Tibial artery (tissue), 4 donors: ENCODE measurements around the gene BBIP1.

ENCODE experiments used
- DNase-seq, 2 donors: peaks; one replicate each; pipeline ENCODE4 v3.0.0-alpha.2; 2019
- H3K27ac ChIP-seq, 2 donors: fragments of 200-600 bp; sonication (generic) in 1 of 2; 1 replicate in 1 of 2; 2 replicates in 1 of 2; pipeline ENCODE4 v1.5.1; 2018 to 2019; ENCODE audit warnings: mild to moderate bottlenecking in 1 of 2
- H3K27me3 ChIP-seq, 2 donors: fragments of 200-600 bp; sonication (generic) in 1 of 2; one replicate each; pipeline versions ENCODE4 v1.5.1 to v1.6.0; 2016 to 2019
- H3K36me3 ChIP-seq, 3 donors: fragments of 200-600 bp; sonication (generic) in 2 of 3; one replicate each; pipeline ENCODE4 v1.5.1; 2016 to 2019; ENCODE audit warnings: mild to moderate bottlenecking in 2 of 3
- H3K4me1 ChIP-seq, 4 donors: fragments of 200-600 bp; sonication (generic) in 2 of 4; 1 replicate in 3 of 4; 2 replicates in 1 of 4; pipeline ENCODE4 v1.5.1; 2016 to 2019
- H3K4me3 ChIP-seq, 2 donors: fragments of 200-600 bp; sonication (generic) in 1 of 2; 1 replicate in 1 of 2; 2 replicates in 1 of 2; pipeline ENCODE4 v1.5.1; 2018 to 2019; ENCODE audit warnings: mild to moderate bottlenecking in 2 of 2
- H3K9me3 ChIP-seq, 3 donors: fragments of 200-600 bp; sonication (generic) in 1 of 3; one replicate each; pipeline ENCODE4 v1.5.1; 2016 to 2019
- CTCF ChIP-seq, 2 experiments: fragments of 200-600 bp in 1 of 2; fragments of 450-650 bp in 1 of 2; IDR thresholded peaks; one replicate each; pipeline ENCODE4 v1.5.1; 2017 to 2019; ENCODE audit warnings: antibody characterized with exemption in 2 of 2, mild to moderate bottlenecking in 1 of 2, moderate library complexity in 1 of 2
- intact Hi-C: fragments of 100-400 bp; cut with DNase I; formaldehyde crosslinking; loops from one replicate; pipeline ENCODE4 v1.15.0; 2023; ENCODE audit warnings: low total_unique reads

BBIP1 gene

GRCh38 chr10:110864662-110865140 is 54.3 kb downstream of the BBIP1 start:
- H3K9me3 ChIP-seq: no peaks in the 10 kb centered on the region
- no peak for TF ChIP-seq CTCF (IDR thresholded peaks at IDR 0.05)
- H3K27me3 ChIP-seq: no peaks in the 10 kb centered on the region
- DNase-seq: no peak
- intact Hi-C loops: no loop called here
- peak overlapping the region; percentile 14 to 45 for H3K27ac ChIP-seq
- H3K36me3 ChIP-seq: no peaks in the 10 kb centered on the region
- H3K4me1 ChIP-seq: peaks cover 4 to 44% (median 19%) of the 10 kb centered on the region in 4 donors
- H3K4me3 ChIP-seq: no peak overlapping the region

- Histone ChIP-seq H3K4me1 (peaks cover 4 to 48% (median 23%) of the 10 kb centered on the region in 4 donors), H3K27ac (no peak overlapping the region), H3K9me3 (no peaks in the 10 kb centered on the region), H3K4me3 (no peak overlapping the region), H3K36me3 (no peaks in the 10 kb centered on the region), H3K27me3 (no peaks in the 10 kb centered on the region)
- intact Hi-C loops: no loop called here
- no peak for TF ChIP-seq CTCF (IDR thresholded peaks at IDR 0.05)
- no peak for DNase-seq
These were observed 55.0 kb downstream of the BBIP1 start for GRCh38 chr10:110863956-110864355.

- no peak for DNase-seq
- Histone ChIP-seq H3K4me3 (no peak overlapping the region), H3K27ac (no peak overlapping the region), H3K4me1 (peaks cover 4 to 48% (median 24%) of the 10 kb centered on the region in 4 donors), H3K36me3 (no peaks in the 10 kb centered on the region), H3K9me3 (no peaks in the 10 kb centered on the region), H3K27me3 (no peaks in the 10 kb centered on the region)
- intact Hi-C loops: no loop called here
- TF ChIP-seq CTCF (IDR thresholded peaks at IDR 0.05): no peak
These were observed 55.6 kb downstream of the BBIP1 start for GRCh38 chr10:110863361-110863760.

- H3K9me3 ChIP-seq: no peaks in the 10 kb centered on the region
- H3K4me1 ChIP-seq: peaks cover 4 to 44% (median 26%) of the 10 kb centered on the region in 4 donors
- no peaks in the 10 kb centered on the region for H3K36me3 ChIP-seq
- no peak overlapping the region for H3K27ac ChIP-seq
- no peak overlapping the region for H3K4me3 ChIP-seq
- no peak for TF ChIP-seq CTCF (IDR thresholded peaks at IDR 0.05)
- H3K27me3 ChIP-seq: no peaks in the 10 kb centered on the region
- DNase-seq: no peak
- intact Hi-C loops: no loop called here
These were observed 56.0 kb downstream of the BBIP1 start for GRCh38 chr10:110862961-110863360.

GRCh38 chr10:110861930-110862649 is 56.9 kb downstream of the BBIP1 start:
- no peak for TF ChIP-seq CTCF (IDR thresholded peaks at IDR 0.05)
- no peaks in the 10 kb centered on the region for H3K9me3 ChIP-seq
- intact Hi-C loops: no loop called here
- no peaks in the 10 kb centered on the region for H3K27me3 ChIP-seq
- H3K4me1 ChIP-seq: peaks cover 4 to 40% (median 24%) of the 10 kb centered on the region in 4 donors
- no peak for DNase-seq
- no peak overlapping the region for H3K27ac ChIP-seq
- no peak overlapping the region for H3K4me3 ChIP-seq
- H3K36me3 ChIP-seq: no peaks in the 10 kb centered on the region
